RPMI7951 (cell line): ENCODE results near the gene CA5A. TPM values are rescaled to one million over a fixed set of nuclear protein-coding genes. Genes with fewer than 3 reads are reported as not detected.

ENCODE experiments used
- DNase-seq: peaks from one replicate; pipeline ENCODE4 v3.0.0-alpha.2; 2012; ENCODE audit warnings: low read depth
- total RNA-seq: library from RNA; depleted of rRNA; stranded (reverse); fragments of >200 nt; shearing (Covaris generic); gene quantifications from 2 replicates; pipeline ENCODE4 v1.2.3, GENCODE V29; 2014; rRNA removed

CA5A gene
- total RNA-seq, 1 experiment from 2014 or later, result not detected

DNA sequence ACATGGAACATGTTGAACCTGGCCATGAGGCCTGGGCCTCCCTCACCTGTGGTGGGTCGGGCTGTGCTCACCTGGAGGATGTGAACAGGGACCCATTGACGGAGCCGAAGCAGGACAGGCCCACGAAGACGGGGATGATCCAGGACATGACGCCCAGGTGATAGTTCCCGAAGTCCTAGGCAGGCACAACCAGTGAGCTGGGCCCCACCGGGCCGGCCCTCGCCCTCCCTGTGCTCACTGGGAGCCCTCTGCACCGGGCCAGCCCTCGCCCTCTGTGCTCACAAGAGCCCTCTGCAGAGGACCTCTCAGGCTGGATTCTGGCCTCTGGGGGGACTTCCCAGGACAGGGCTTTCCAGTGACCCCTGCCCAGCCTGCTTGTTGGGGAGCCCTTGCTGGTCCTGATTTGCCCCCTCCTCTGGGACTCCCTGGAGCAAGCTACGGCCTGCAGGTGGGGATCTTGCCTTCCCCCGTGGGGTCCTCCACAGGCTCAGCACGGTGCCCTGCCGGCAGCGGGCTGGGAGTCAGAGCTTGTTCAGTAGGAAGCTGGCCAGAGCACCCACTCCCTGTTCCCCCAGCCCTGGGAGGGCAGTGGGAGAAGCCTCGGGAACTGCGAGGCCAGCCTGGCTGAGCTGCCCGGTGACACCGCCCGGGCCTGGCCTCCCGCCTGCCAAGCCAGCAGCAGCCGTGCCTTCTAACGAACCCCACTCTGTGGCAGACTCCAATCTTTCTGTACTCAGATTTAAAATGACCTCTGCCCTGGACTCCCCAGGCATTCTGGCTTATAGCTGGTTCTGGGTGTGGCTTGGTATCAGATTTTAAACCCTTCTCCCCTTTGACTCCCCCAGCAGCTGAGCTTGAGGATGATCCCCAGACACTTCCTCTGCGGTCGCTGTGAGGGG, 97.4 kb downstream of the CA5A start:
- DNase-seq, result no peak

Other genes with a start within 250 kb of the CA5A start
- gene KLHDC4, start 170.5 kb downstream of the CA5A start, total RNA-seq, result 15.4 and 16.0 TPM in 2 replicates
- 27.3 and 31.8 TPM in 2 replicates for gene SLC7A5, start 67.0 kb downstream of the CA5A start, total RNA-seq
- 15.3 and 15.5 TPM in 2 replicates for gene BANP, start 14.9 kb upstream of the CA5A start, total RNA-seq